HepG2 (cell line): ENCODE data around the gene VARS1. TPM values are rescaled to one million over a fixed set of nuclear protein-coding genes. Genes with fewer than 3 reads are reported as not detected.

Source experiments
- BHLHE40 ChIP-seq: IDR thresholded peaks from 2 replicates; pipeline ENCODE4 v1.6.1; 2011; ENCODE audit warnings: low read length, improper control_type of control experiment
- FOSL2 ChIP-seq: sonication (generic); formaldehyde crosslinking; IDR thresholded peaks from 2 replicates; pipeline ENCODE4 v1.4.0; 2020; ENCODE audit warnings: missing genetic modification reagents
- GTF2F1 ChIP-seq: fragments of 150-350 bp; IDR thresholded peaks from 2 replicates; pipeline ENCODE4 v1.6.1; 2014; ENCODE audit warnings: low read length
- HIVEP1 ChIP-seq: sonication (generic); formaldehyde crosslinking; IDR thresholded peaks from 2 replicates; pipeline ENCODE4 v1.4.0; 2020; ENCODE audit warnings: mild to moderate bottlenecking, missing genetic modification reagents
- HOXA9 ChIP-seq: sonication (generic); formaldehyde crosslinking; IDR thresholded peaks from 2 replicates; pipeline ENCODE4 v1.8.1; 2022; ENCODE audit warnings: missing genetic modification reagents, mild to moderate bottlenecking, moderate library complexity, borderline replicate concordance
- JARID2 ChIP-seq: sonication (generic); formaldehyde crosslinking; IDR thresholded peaks from 2 replicates; pipeline ENCODE4 v1.8.1; 2023; ENCODE audit warnings: missing genetic modification reagents, inconsistent platforms; ENCODE audit not compliant: insufficient replicate concordance
- STAG1 ChIP-seq: sonication (generic); formaldehyde crosslinking; IDR thresholded peaks from 2 replicates; pipeline ENCODE4 v1.4.0; 2020; ENCODE audit warnings: missing genetic modification reagents
- ZNF616 ChIP-seq: sonication (generic); formaldehyde crosslinking; IDR thresholded peaks from 2 replicates; pipeline ENCODE4 v1.5.0; 2020; ENCODE audit warnings: low read depth, mild to moderate bottlenecking, missing genetic modification reagents
- polyA plus RNA-seq, 8 experiments: library from polyadenylated mRNA; depleted of rRNA in 3 of 8; stranded (reverse) in 7 of 8; unstranded in 1 of 8; fragments of >200 nt; fragmentation: Illumina TruSeq in 4 of 8; extraction: Trizol in 4 of 8; gene quantifications; 2 replicates each; pipeline versions ENCODE4 v1.2.1 to v1.2.3, GENCODE V29; 2011 to 2016; ENCODE audit warnings: low read depth in 4 of 8, missing spikeins in 1 of 8, mixed read lengths in 1 of 8; ENCODE audit not compliant: insufficient read depth in 1 of 8
- total RNA-seq, 5 experiments: library from RNA; depleted of rRNA; stranded (reverse); fragments of >200 nt; fragmentation: Illumina TruSeq; extraction: Trizol; gene quantifications; 2 replicates each; pipeline ENCODE4 v1.2.3, GENCODE V29; 2016; ENCODE audit warnings: low read depth in 1 of 5
- TF ChIP-seq, protein P1 (sequence below), 2 experiments: sonication (generic) in 1 of 2; formaldehyde crosslinking in 1 of 2; IDR thresholded peaks; 2 replicates each; pipeline versions ENCODE4 v1.4.0 to v1.6.1; 2018 to 2020; ENCODE audit warnings: missing genetic modification reagents in 2 of 2, borderline replicate concordance in 1 of 2, low read depth in 1 of 2, mild to moderate bottlenecking in 1 of 2, missing biosample characterization in 1 of 2
- TF ChIP-seq, protein P2 (sequence below): sonication (generic); formaldehyde crosslinking; IDR thresholded peaks from 2 replicates; pipeline ENCODE4 v1.8.0; 2022; ENCODE audit warnings: mild to moderate bottlenecking, missing genetic modification reagents, moderate library complexity
- TF ChIP-seq, protein P3 (sequence below): sonication (generic); formaldehyde crosslinking; conservative IDR thresholded peaks from 2 replicates; pipeline ENCODE4 v1.4.0; 2020; ENCODE audit warnings: mild to moderate bottlenecking, missing genetic modification reagents, moderate library complexity
- TF ChIP-seq, protein P4 (sequence below): sonication (generic); formaldehyde crosslinking; IDR thresholded peaks from 2 replicates; pipeline ENCODE4 v1.5.0; 2020; ENCODE audit warnings: missing genetic modification reagents, mild to moderate bottlenecking, borderline replicate concordance
- TF ChIP-seq, protein P5 (sequence below): sonication (generic); formaldehyde crosslinking; IDR thresholded peaks from 2 replicates; pipeline ENCODE4 v1.4.0; 2020; ENCODE audit warnings: missing genetic modification reagents
- TF ChIP-seq, protein P6 (sequence below): sonication (generic); formaldehyde crosslinking; conservative IDR thresholded peaks from 2 replicates; pipeline ENCODE4 v1.8.0; 2022; ENCODE audit warnings: mild to moderate bottlenecking, moderate library complexity, missing genetic modification reagents

Gene VARS1
- total and polyA plus RNA-seq, 2 of the 13 experiments (the other 11 are each of a cell fraction or from before 2014, with no cell fraction given): 14.7 to 56.1 TPM

DNA sequence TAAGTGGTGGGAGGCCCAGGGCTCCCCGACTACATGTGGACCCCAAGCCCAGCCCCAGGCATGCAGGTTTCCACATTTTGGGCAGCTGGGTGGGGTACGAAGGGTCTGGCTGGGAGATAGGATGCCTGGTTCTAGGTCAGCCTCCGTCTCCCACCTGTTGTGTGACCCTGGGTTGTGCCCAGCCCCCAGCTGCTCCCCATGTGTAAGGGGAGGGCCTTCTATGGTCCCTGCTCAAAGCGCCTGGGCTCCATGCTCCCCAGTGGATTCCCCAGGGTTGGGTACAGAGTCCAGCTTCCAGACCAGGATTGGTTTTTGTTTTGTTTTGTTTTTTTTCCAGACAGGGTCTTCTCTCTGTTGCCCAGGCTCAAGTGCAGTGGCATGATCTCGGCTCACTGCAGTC is 17.4 kb downstream of the VARS1 start (continued):
- TF ChIP-seq, protein P1, sequence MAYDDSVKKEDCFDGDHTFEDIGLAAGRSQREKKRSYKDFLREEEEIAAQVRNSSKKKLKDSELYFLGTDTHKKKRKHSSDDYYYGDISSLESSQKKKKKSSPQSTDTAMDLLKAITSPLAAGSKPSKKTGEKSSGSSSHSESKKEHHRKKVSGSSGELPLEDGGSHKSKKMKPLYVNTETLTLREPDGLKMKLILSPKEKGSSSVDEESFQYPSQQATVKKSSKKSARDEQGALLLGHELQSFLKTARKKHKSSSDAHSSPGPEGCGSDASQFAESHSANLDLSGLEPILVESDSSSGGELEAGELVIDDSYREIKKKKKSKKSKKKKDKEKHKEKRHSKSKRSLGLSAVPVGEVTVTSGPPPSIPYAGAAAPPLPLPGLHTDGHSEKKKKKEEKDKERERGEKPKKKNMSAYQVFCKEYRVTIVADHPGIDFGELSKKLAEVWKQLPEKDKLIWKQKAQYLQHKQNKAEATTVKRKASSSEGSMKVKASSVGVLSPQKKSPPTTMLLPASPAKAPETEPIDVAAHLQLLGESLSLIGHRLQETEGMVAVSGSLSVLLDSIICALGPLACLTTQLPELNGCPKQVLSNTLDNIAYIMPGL (CRISPR knock-in tag; IDR thresholded peaks at IDR 0.05; ENCODE audit: borderline replicate concordance in 1 of 2, low read depth in 1 of 2): 0 out of 4 replicates have a peak, but pooled peaks of 1 of the 2 experiments have one; percentile 29
- TF ChIP-seq BHLHE40 (no peak), JARID2 (CRISPR knock-in tag) (no peak), GTF2F1 (no peak), HIVEP1 (CRISPR knock-in tag) (no peak), FOSL2 (no peak), HOXA9 (CRISPR knock-in tag) (no peak), ZNF616 (CRISPR knock-in tag) (no peak), STAG1 (no peak)
- TF ChIP-seq, protein P2, sequence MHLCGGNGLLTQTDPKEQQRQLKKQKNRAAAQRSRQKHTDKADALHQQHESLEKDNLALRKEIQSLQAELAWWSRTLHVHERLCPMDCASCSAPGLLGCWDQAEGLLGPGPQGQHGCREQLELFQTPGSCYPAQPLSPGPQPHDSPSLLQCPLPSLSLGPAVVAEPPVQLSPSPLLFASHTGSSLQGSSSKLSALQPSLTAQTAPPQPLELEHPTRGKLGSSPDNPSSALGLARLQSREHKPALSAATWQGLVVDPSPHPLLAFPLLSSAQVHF (CRISPR knock-in tag): no peak
- TF ChIP-seq, protein P3, sequence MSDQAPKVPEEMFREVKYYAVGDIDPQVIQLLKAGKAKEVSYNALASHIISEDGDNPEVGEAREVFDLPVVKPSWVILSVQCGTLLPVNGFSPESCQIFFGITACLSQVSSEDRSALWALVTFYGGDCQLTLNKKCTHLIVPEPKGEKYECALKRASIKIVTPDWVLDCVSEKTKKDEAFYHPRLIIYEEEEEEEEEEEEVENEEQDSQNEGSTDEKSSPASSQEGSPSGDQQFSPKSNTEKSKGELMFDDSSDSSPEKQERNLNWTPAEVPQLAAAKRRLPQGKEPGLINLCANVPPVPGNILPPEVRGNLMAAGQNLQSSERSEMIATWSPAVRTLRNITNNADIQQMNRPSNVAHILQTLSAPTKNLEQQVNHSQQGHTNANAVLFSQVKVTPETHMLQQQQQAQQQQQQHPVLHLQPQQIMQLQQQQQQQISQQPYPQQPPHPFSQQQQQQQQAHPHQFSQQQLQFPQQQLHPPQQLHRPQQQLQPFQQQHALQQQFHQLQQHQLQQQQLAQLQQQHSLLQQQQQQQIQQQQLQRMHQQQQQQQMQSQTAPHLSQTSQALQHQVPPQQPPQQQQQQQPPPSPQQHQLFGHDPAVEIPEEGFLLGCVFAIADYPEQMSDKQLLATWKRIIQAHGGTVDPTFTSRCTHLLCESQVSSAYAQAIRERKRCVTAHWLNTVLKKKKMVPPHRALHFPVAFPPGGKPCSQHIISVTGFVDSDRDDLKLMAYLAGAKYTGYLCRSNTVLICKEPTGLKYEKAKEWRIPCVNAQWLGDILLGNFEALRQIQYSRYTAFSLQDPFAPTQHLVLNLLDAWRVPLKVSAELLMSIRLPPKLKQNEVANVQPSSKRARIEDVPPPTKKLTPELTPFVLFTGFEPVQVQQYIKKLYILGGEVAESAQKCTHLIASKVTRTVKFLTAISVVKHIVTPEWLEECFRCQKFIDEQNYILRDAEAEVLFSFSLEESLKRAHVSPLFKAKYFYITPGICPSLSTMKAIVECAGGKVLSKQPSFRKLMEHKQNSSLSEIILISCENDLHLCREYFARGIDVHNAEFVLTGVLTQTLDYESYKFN (CRISPR knock-in tag): peak; percentile 75
- TF ChIP-seq, protein P4, sequence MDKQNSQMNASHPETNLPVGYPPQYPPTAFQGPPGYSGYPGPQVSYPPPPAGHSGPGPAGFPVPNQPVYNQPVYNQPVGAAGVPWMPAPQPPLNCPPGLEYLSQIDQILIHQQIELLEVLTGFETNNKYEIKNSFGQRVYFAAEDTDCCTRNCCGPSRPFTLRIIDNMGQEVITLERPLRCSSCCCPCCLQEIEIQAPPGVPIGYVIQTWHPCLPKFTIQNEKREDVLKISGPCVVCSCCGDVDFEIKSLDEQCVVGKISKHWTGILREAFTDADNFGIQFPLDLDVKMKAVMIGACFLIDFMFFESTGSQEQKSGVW: no peak
- TF ChIP-seq, protein P5, sequence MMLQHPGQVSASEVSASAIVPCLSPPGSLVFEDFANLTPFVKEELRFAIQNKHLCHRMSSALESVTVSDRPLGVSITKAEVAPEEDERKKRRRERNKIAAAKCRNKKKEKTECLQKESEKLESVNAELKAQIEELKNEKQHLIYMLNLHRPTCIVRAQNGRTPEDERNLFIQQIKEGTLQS (CRISPR knock-in tag): no peak
- TF ChIP-seq, protein P6, sequence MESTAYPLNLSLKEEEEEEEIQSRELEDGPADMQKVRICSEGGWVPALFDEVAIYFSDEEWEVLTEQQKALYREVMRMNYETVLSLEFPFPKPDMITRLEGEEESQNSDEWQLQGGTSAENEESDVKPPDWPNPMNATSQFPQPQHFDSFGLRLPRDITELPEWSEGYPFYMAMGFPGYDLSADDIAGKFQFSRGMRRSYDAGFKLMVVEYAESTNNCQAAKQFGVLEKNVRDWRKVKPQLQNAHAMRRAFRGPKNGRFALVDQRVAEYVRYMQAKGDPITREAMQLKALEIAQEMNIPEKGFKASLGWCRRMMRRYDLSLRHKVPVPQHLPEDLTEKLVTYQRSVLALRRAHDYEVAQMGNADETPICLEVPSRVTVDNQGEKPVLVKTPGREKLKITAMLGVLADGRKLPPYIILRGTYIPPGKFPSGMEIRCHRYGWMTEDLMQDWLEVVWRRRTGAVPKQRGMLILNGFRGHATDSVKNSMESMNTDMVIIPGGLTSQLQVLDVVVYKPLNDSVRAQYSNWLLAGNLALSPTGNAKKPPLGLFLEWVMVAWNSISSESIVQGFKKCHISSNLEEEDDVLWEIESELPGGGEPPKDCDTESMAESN (CRISPR knock-in tag): no peak
